ENCODE measurements around the gene GLT1D1. TPM values are rescaled to one million over a fixed set of nuclear protein-coding genes. Genes with fewer than 3 reads are reported as not detected.

The GLT1D1 gene
- polyA plus RNA-seq, 3 donors, result 40.6 to 55.6 (median 53.3) TPM

DNA sequence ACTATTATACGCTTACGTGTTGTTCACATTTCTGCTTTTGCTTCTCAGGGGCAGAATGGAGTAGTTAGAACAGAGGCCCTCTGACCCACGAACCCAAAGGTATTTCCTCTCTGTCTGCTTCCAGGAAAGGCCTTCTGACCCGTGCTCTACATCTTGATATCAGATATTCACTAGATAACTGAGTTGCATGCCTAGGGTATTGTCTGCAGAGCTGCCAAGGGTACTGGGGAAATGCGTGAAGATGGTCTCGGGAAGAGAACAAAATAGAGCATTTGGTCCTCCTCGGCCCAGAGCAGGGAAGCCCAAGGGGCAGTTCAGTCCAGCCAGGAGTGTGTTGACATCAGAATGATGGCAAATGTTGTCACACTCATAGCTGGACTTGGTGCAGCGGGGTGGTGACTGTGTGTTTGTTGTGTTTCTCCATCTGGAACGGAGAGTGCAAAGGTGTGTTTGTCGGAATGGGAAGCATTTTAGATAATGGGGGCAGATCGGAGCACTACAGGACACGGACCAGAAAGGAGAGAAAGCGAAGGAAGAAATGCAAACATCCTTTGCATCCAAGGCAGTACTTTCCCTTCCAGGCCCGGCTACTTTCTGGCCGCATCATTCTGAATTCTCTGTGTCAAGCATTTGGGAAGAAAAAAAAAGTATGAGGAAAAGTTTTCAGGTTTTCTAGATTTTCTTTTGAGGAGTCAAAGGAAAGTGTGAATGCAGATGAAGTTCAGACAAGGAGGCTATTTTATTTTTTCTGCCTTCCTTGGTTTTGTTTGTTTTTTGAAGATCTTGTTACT lies 8.1 kb downstream of the GLT1D1 start:
- H3K9me3 ChIP-seq (replicated peaks in 1 of 2; ENCODE audit: control insufficient read depth in 1 of 2, insufficient read depth in 1 of 2, low read length in 2 of 2), result no peaks in the 10 kb centered on the region
- Mint-ChIP-seq H3K4me3 (no peak overlapping the region), H3K9me3 (peaks cover 0 to 2% (median 0%) of the 10 kb centered on the region in 7 donors), H3K27ac (peak overlapping the region in 5 of 7 donors; percentile 3 to 76 (median 36)), H3K27me3 (ENCODE audit: low read depth in 3 of 3) (peaks cover 0 to 8% (median 1%) of the 10 kb centered on the region in 3 donors), H3K4me1 (peaks cover 64% of the 10 kb centered on the region), H3K36me3 (peaks cover 61 to 77% of the 10 kb centered on the region in 2 donors)
- no peak overlapping the region for H2AFZ ChIP-seq (ENCODE audit: insufficient read depth, low read depth, low read length, poor library complexity, severe bottlenecking)
- peaks cover 20 to 28% of the 10 kb centered on the region in 2 donors for H3K4me1 ChIP-seq (ENCODE audit: control insufficient read depth in 1 of 2, insufficient read depth in 2 of 2, low read length in 2 of 2)
- H3K4me2 ChIP-seq (replicated peaks; ENCODE audit: extremely low read depth, low read length, poor library complexity, severe bottlenecking), result no peak overlapping the region
- H3K27ac ChIP-seq (ENCODE audit: low read depth in 1 of 2, low read length in 2 of 2), result peak overlapping the region in 1 of 2 donors; percentile 3
- no peaks in the 10 kb centered on the region for H3K27me3 ChIP-seq (ENCODE audit: control insufficient read depth in 2 of 2, insufficient read depth in 2 of 2, low read length in 2 of 2)
- no peak for DNase-seq
- TF ChIP-seq, protein P1, sequence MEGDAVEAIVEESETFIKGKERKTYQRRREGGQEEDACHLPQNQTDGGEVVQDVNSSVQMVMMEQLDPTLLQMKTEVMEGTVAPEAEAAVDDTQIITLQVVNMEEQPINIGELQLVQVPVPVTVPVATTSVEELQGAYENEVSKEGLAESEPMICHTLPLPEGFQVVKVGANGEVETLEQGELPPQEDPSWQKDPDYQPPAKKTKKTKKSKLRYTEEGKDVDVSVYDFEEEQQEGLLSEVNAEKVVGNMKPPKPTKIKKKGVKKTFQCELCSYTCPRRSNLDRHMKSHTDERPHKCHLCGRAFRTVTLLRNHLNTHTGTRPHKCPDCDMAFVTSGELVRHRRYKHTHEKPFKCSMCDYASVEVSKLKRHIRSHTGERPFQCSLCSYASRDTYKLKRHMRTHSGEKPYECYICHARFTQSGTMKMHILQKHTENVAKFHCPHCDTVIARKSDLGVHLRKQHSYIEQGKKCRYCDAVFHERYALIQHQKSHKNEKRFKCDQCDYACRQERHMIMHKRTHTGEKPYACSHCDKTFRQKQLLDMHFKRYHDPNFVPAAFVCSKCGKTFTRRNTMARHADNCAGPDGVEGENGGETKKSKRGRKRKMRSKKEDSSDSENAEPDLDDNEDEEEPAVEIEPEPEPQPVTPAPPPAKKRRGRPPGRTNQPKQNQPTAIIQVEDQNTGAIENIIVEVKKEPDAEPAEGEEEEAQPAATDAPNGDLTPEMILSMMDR (IDR thresholded peaks at IDR 0.05), result no peak
- 100% methylated on average over 4 of the region's 15 CpGs for WGBS (ENCODE audit: insufficient coverage)
- peaks cover 4 to 51% of the 10 kb centered on the region in 2 donors for H3K36me3 ChIP-seq (replicated peaks in 1 of 2; ENCODE audit: control insufficient read depth in 1 of 2, insufficient read depth in 2 of 2, low read length in 2 of 2)
- peaks cover 95% of the 10 kb centered on the region for H3K79me2 ChIP-seq (ENCODE audit: insufficient read depth, low read length)
- no peak overlapping the region for H3K9ac ChIP-seq (ENCODE audit: insufficient read depth, low read length, poor library complexity, severe bottlenecking)
- intact Hi-C loops (cut with micrococcal nuclease), result loop anchor here in 1 of 2 donors (5.0 kb wide), 1 partner anchor 79 kb away; no protein-coding TSS in a partner anchor
- peaks cover 69% of the 10 kb centered on the region for H4K20me1 ChIP-seq (ENCODE audit: insufficient read depth, low read length)
- no peak overlapping the region for H3K4me3 ChIP-seq (replicated peaks in 1 of 3; ENCODE audit: low read depth in 2 of 3, low read length in 3 of 3)

DNA sequence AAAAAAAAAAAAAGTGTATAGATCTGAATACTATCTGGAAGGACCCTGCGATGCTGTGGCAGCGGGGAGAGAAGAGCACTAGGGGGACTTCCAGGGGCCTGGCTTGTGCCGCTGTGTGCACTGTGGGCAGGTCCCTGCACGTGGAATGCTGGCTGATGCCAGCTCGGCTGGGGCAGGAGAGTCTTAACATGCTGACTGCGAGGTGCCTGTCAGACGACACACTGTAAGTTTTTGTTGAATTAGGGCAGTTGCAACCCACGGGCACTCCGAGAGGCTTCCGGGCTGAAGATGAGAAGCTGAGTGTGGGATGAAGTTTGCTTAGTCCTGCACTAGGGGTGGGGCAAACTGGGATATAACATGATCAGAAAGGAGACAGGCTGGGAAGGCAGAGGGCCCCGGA lies 10.7 kb downstream of the GLT1D1 start:
- 91% methylated on average over 11 of the region's 11 CpGs for WGBS (ENCODE audit: insufficient coverage)
- TF ChIP-seq, protein P1 (IDR thresholded peaks at IDR 0.05), result no peak
- peaks cover 100% of the 10 kb centered on the region for H3K79me2 ChIP-seq (ENCODE audit: insufficient read depth, low read length)
- peaks cover 0 to 8% of the 10 kb centered on the region in 2 donors for H3K4me1 ChIP-seq (ENCODE audit: control insufficient read depth in 1 of 2, insufficient read depth in 2 of 2, low read length in 2 of 2)
- Mint-ChIP-seq H3K4me3 (no peak overlapping the region), H3K27me3 (ENCODE audit: low read depth in 3 of 3) (peaks cover 0 to 8% (median 4%) of the 10 kb centered on the region in 3 donors), H3K27ac (peak overlapping the region in 4 of 7 donors; percentile 28 to 81 (median 68)), H3K36me3 (peaks cover 63 to 86% of the 10 kb centered on the region in 2 donors), H3K4me1 (peaks cover 39% of the 10 kb centered on the region), H3K9me3 (peaks cover 0 to 2% (median 0%) of the 10 kb centered on the region in 7 donors)
- no peak overlapping the region for H3K27ac ChIP-seq (ENCODE audit: low read depth in 1 of 2, low read length in 2 of 2)
- H2AFZ ChIP-seq (ENCODE audit: insufficient read depth, low read depth, low read length, poor library complexity, severe bottlenecking), result no peak overlapping the region
- no peaks in the 10 kb centered on the region for H3K27me3 ChIP-seq (ENCODE audit: control insufficient read depth in 2 of 2, insufficient read depth in 2 of 2, low read length in 2 of 2)
- no peaks in the 10 kb centered on the region for H3K9me3 ChIP-seq (replicated peaks in 1 of 2; ENCODE audit: control insufficient read depth in 1 of 2, insufficient read depth in 1 of 2, low read length in 2 of 2)
- intact Hi-C loops (cut with micrococcal nuclease), result loop anchor here in 1 of 2 donors (5.0 kb wide), 1 partner anchor 82 kb away; no protein-coding TSS in a partner anchor
- peaks cover 90% of the 10 kb centered on the region for H4K20me1 ChIP-seq (ENCODE audit: insufficient read depth, low read length)
- DNase-seq, result no peak
- H3K9ac ChIP-seq (ENCODE audit: insufficient read depth, low read length, poor library complexity, severe bottlenecking), result no peak overlapping the region
- H3K4me2 ChIP-seq (replicated peaks; ENCODE audit: extremely low read depth, low read length, poor library complexity, severe bottlenecking), result no peak overlapping the region
- H3K4me3 ChIP-seq (replicated peaks in 1 of 3; ENCODE audit: low read depth in 2 of 3, low read length in 3 of 3), result no peak overlapping the region
- H3K36me3 ChIP-seq (replicated peaks in 1 of 2; ENCODE audit: control insufficient read depth in 1 of 2, insufficient read depth in 2 of 2, low read length in 2 of 2), result peaks cover 8 to 66% of the 10 kb centered on the region in 2 donors

Data from CD14-positive monocyte (primary cell).